PFSK-1 (cell line): ENCODE data around the gene ASIC5.

Source experiments
- POLR2AphosphoS5 ChIP-seq: IDR thresholded peaks from 2 replicates; pipeline ENCODE4 v1.6.1; 2012; ENCODE audit warnings: low read depth, mild to moderate bottlenecking, control low read depth, low read length, moderate library complexity
- TAF1 ChIP-seq: IDR thresholded peaks from 2 replicates; pipeline ENCODE4 v1.6.1; 2012; ENCODE audit warnings: low read length, control low read depth, borderline replicate concordance; ENCODE audit not compliant: insufficient read depth
- TF ChIP-seq, protein P1 (sequence below), 2 experiments: IDR thresholded peaks; 2 replicates each; pipeline versions ENCODE4 v1.6.1 to v1.8.0; 2011 to 2012; ENCODE audit warnings: low read depth in 2 of 2, low read length in 2 of 2, control low read depth in 1 of 2, inconsistent platforms in 1 of 2, mild to moderate bottlenecking in 1 of 2, moderate library complexity in 1 of 2; ENCODE audit not compliant: insufficient read depth in 1 of 2

DNA sequence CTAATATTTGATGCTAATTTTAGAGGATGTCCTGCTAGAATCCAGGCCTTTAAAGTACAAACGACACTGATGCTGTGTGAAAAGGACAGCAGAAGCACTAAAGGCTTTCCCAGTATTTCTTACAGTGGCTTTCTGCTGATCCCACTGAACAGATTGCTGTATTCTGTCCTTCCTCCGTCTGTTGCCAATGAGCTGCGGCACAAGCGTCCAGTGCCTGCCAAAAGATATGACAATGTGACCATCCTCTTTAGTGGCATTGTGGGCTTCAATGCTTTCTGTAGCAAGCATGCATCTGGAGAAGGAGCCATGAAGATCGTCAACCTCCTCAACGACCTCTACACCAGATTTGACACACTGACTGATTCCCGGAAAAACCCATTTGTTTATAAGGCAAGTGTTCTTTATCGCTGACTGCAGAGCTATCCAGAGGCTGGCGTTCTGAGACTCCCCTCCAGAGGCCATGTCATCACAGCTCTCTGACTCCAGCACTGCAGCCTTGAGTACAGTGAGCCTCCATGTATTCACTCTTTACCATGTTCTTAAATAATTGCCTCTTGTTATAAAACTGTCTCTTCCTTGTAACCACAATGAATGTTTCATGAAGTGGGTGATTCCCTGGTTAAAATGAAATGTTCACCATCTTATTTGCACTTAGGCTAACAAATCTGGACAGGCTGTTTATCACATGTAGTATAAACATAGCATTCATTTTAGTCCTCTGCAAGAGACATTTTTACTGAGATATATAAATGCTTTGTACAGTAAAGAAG, 63.7 kb downstream of the ASIC5 start:
- no peak for TF ChIP-seq POLR2AphosphoS5
- TF ChIP-seq, protein P1, sequence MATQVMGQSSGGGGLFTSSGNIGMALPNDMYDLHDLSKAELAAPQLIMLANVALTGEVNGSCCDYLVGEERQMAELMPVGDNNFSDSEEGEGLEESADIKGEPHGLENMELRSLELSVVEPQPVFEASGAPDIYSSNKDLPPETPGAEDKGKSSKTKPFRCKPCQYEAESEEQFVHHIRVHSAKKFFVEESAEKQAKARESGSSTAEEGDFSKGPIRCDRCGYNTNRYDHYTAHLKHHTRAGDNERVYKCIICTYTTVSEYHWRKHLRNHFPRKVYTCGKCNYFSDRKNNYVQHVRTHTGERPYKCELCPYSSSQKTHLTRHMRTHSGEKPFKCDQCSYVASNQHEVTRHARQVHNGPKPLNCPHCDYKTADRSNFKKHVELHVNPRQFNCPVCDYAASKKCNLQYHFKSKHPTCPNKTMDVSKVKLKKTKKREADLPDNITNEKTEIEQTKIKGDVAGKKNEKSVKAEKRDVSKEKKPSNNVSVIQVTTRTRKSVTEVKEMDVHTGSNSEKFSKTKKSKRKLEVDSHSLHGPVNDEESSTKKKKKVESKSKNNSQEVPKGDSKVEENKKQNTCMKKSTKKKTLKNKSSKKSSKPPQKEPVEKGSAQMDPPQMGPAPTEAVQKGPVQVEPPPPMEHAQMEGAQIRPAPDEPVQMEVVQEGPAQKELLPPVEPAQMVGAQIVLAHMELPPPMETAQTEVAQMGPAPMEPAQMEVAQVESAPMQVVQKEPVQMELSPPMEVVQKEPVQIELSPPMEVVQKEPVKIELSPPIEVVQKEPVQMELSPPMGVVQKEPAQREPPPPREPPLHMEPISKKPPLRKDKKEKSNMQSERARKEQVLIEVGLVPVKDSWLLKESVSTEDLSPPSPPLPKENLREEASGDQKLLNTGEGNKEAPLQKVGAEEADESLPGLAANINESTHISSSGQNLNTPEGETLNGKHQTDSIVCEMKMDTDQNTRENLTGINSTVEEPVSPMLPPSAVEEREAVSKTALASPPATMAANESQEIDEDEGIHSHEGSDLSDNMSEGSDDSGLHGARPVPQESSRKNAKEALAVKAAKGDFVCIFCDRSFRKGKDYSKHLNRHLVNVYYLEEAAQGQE (IDR thresholded peaks at IDR 0.05; ENCODE audit: insufficient read depth in 1 of 2, low read depth in 2 of 2, low read length in 2 of 2): no peak
- no peak for TF ChIP-seq TAF1
